Spleen (tissue), 7 donors: Measurements from ENCODE around the gene FBXO10.

Source experiments
- CTCF ChIP-seq, 11 experiments: fragments of 200-600 bp in 7 of 11; fragments of 450-650 bp in 4 of 11; sonication (generic) in 4 of 11; IDR thresholded peaks in 8 of 11; conservative IDR thresholded peaks in 3 of 11; 1 replicate in 7 of 11; 2 replicates in 4 of 11; pipeline versions ENCODE4 v1.4.0 to v1.8.0; 2016 to 2021; ENCODE audit warnings: antibody characterized with exemption in 11 of 11, inconsistent platforms in 4 of 11, mild to moderate bottlenecking in 1 of 11
- POLR2A ChIP-seq, 3 donors: fragments of 450-650 bp; IDR thresholded peaks; one replicate each; pipeline ENCODE4 v1.5.1; 2017; ENCODE audit warnings: antibody characterized with exemption in 3 of 3, mild to moderate bottlenecking in 1 of 3
- donor health status: DM: no; HTN: no; CAD: no; lungs with moderate emphysema.
- donor health status: DM: no; HTN: no; CAD: no.
- donor health status: DM: no; HTN: no; CAD: no.

- no peak for TF ChIP-seq CTCF (IDR thresholded peaks at IDR 0.05 in 8 of 11, conservative IDR thresholded peaks at IDR 0.05 in 3 of 11)
- no peak for TF ChIP-seq POLR2A (IDR thresholded peaks at IDR 0.05)
Measured at GRCh38 chr9:37596504-37596903, 20.3 kb upstream of the FBXO10 start.
